ENCODE data around the gene TRIM63. TPM values are rescaled to one million over a fixed set of nuclear protein-coding genes. Genes with fewer than 3 reads are reported as not detected.

TRIM63 gene
- total RNA-seq, 1 experiment from 2014 or later, result not detected

GRCh38 chr1:26012864-26013263 is 54.6 kb downstream of the TRIM63 start:
- H3F3A ChIP-seq (ENCODE audit: insufficient read depth, low read depth), result no peaks in the 10 kb centered on the region
- H3K4me1 ChIP-seq (replicated peaks; ENCODE audit: insufficient read depth), result no peaks in the 10 kb centered on the region
- H3K9me3 ChIP-seq (ENCODE audit: insufficient read depth, low read depth), result no peaks in the 10 kb centered on the region
- CTCF ChIA-PET, result no interaction called here
- intact Hi-C loops (cut with micrococcal nuclease; ENCODE audit: unreplicated experiment), result no loop called here
- no peaks in the 10 kb centered on the region for H4K20me1 ChIP-seq (ENCODE audit: insufficient read depth)
- TF ChIP-seq, protein P1, sequence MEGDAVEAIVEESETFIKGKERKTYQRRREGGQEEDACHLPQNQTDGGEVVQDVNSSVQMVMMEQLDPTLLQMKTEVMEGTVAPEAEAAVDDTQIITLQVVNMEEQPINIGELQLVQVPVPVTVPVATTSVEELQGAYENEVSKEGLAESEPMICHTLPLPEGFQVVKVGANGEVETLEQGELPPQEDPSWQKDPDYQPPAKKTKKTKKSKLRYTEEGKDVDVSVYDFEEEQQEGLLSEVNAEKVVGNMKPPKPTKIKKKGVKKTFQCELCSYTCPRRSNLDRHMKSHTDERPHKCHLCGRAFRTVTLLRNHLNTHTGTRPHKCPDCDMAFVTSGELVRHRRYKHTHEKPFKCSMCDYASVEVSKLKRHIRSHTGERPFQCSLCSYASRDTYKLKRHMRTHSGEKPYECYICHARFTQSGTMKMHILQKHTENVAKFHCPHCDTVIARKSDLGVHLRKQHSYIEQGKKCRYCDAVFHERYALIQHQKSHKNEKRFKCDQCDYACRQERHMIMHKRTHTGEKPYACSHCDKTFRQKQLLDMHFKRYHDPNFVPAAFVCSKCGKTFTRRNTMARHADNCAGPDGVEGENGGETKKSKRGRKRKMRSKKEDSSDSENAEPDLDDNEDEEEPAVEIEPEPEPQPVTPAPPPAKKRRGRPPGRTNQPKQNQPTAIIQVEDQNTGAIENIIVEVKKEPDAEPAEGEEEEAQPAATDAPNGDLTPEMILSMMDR (conservative IDR thresholded peaks at IDR 0.05), result no peak
- no peak for TF ChIP-seq EZH2 (IDR thresholded peaks at IDR 0.05; ENCODE audit: low read depth)
- POLR2A ChIA-PET (ENCODE audit: unreplicated experiment), result no interaction called here
- no peak overlapping the region for H2AFZ ChIP-seq
- H3K9me2 ChIP-seq (ENCODE audit: insufficient read depth), result no peaks in the 10 kb centered on the region
- H3K36me3 ChIP-seq (ENCODE audit: low read depth), result no peaks in the 10 kb centered on the region
- H3K27me3 ChIP-seq (ENCODE audit: insufficient read depth, low read depth), result no peaks in the 10 kb centered on the region
- no TSS peak for BruUV-seq (replicated peaks)
- H3K79me2 ChIP-seq (ENCODE audit: low read depth), result no peaks in the 10 kb centered on the region
- no peak overlapping the region for H3K4me2 ChIP-seq
- H3K4me3 ChIP-seq, result no peak overlapping the region
- no peak overlapping the region for H3K27ac ChIP-seq
- no peak for DNase-seq

DNA sequence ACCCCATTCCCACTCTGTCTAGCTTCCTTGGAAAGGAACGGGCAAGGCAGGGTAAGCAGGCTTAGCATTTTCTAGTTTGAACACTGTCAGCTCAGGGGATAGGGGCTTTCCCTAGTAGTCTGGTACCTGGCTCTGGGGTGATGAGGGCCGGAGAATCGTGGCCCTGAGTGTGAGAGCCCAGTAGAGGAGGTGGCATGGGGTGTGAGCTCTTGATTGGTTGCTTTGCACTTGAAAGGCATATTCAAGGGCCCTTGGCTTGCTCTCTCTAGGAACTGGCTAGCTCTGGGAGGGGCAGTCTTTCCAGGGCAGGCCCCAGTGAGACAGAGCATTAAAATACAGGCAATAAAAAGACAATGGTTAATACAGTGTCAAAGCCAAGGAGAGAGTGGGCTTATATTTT is 56.6 kb downstream of the TRIM63 start:
- Histone ChIP-seq H3K9me2 (ENCODE audit: insufficient read depth) (no peaks in the 10 kb centered on the region), H3K4me2 (no peak overlapping the region), H3F3A (ENCODE audit: insufficient read depth, low read depth) (no peaks in the 10 kb centered on the region), H3K4me3 (no peak overlapping the region), H4K20me1 (ENCODE audit: insufficient read depth) (no peaks in the 10 kb centered on the region), H3K27ac (no peak overlapping the region), H3K9me3 (ENCODE audit: insufficient read depth, low read depth) (no peaks in the 10 kb centered on the region), H3K36me3 (ENCODE audit: low read depth) (no peaks in the 10 kb centered on the region), H3K4me1 (replicated peaks; ENCODE audit: insufficient read depth) (no peaks in the 10 kb centered on the region), H2AFZ (no peak overlapping the region), H3K27me3 (ENCODE audit: insufficient read depth, low read depth) (no peaks in the 10 kb centered on the region), H3K79me2 (ENCODE audit: low read depth) (no peaks in the 10 kb centered on the region)
- ChIA-PET POLR2A (ENCODE audit: unreplicated experiment) (no interaction called here), CTCF (no interaction called here)
- BruUV-seq (replicated peaks), result no TSS peak
- no peak for DNase-seq
- intact Hi-C loops (cut with micrococcal nuclease; ENCODE audit: unreplicated experiment), result no loop called here
- TF ChIP-seq EZH2 (IDR thresholded peaks at IDR 0.05; ENCODE audit: low read depth), result no peak
- TF ChIP-seq, protein P1 (conservative IDR thresholded peaks at IDR 0.05), result no peak

DNA sequence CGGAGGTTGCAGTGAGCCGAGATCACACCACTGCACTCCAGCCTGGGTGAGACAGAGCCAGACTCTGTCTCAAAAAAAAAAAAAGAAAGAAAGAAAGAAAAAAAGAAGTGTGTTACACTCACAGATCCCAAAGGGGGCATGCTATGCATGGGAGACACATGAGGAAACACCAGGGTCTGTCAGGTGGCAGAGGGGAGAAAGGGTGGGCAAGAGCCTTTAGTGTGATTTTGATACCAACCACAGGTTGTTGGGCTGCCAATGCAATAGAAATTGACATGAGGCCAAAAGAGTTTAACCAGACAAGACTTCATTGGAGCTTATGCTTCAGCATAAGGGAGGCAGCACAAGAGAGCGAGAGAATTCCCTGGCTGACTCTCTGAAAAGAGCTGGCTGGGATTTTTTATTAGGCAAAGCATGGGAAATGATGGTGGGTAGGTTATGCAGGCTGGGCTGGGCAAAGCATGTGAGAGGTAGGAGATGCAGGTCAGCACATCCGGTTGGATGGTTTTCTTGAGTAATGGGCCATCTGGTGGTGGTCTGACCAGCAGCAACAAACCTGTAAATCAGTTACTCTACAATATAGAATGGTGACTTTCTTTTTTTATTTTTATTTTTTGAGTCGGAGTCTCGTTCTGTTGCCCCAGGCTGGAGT is 57.5 kb downstream of the TRIM63 start:
- H3F3A ChIP-seq (ENCODE audit: insufficient read depth, low read depth), result no peaks in the 10 kb centered on the region
- no peak overlapping the region for H3K27ac ChIP-seq
- no peak overlapping the region for H3K4me2 ChIP-seq
- TF ChIP-seq, protein P1 (conservative IDR thresholded peaks at IDR 0.05), result no peak; the same call in 1 of the 2 replicates
- TF ChIP-seq EZH2 (IDR thresholded peaks at IDR 0.05; ENCODE audit: low read depth), result no peak
- no peaks in the 10 kb centered on the region for H3K9me2 ChIP-seq (ENCODE audit: insufficient read depth)
- ChIA-PET CTCF (no interaction called here), POLR2A (ENCODE audit: unreplicated experiment) (interaction anchor here (0.7 kb wide), 1 partner anchor 20 kb away, joined by 3 read pairs; no protein-coding TSS in a partner anchor)
- intact Hi-C loops (cut with micrococcal nuclease; ENCODE audit: unreplicated experiment), result no loop called here
- H3K27me3 ChIP-seq (ENCODE audit: insufficient read depth, low read depth), result no peaks in the 10 kb centered on the region
- H4K20me1 ChIP-seq (ENCODE audit: insufficient read depth), result no peaks in the 10 kb centered on the region
- H3K4me3 ChIP-seq, result no peak overlapping the region
- BruUV-seq (replicated peaks), result no TSS peak
- DNase-seq, result no peak
- H3K79me2 ChIP-seq (ENCODE audit: low read depth), result no peaks in the 10 kb centered on the region
- H2AFZ ChIP-seq, result no peak overlapping the region
- no peaks in the 10 kb centered on the region for H3K9me3 ChIP-seq (ENCODE audit: insufficient read depth, low read depth)
- no peaks in the 10 kb centered on the region for H3K36me3 ChIP-seq (ENCODE audit: low read depth)
- H3K4me1 ChIP-seq (replicated peaks; ENCODE audit: insufficient read depth), result no peaks in the 10 kb centered on the region

Data from PC-9 (cell line).